ENCODE results near the gene C1orf159. TPM values are rescaled to one million over a fixed set of nuclear protein-coding genes. Genes with fewer than 3 reads are reported as not detected.
"Not testable (repeated sequence)": the region's sequence is repeated elsewhere in the genome, so short reads cannot be mapped to it uniquely, and the experiment has no call there.

C1orf159 gene
- polyA plus RNA-seq, 3 donors = 5.3 to 7.0 (median 6.3) TPM

DNA sequence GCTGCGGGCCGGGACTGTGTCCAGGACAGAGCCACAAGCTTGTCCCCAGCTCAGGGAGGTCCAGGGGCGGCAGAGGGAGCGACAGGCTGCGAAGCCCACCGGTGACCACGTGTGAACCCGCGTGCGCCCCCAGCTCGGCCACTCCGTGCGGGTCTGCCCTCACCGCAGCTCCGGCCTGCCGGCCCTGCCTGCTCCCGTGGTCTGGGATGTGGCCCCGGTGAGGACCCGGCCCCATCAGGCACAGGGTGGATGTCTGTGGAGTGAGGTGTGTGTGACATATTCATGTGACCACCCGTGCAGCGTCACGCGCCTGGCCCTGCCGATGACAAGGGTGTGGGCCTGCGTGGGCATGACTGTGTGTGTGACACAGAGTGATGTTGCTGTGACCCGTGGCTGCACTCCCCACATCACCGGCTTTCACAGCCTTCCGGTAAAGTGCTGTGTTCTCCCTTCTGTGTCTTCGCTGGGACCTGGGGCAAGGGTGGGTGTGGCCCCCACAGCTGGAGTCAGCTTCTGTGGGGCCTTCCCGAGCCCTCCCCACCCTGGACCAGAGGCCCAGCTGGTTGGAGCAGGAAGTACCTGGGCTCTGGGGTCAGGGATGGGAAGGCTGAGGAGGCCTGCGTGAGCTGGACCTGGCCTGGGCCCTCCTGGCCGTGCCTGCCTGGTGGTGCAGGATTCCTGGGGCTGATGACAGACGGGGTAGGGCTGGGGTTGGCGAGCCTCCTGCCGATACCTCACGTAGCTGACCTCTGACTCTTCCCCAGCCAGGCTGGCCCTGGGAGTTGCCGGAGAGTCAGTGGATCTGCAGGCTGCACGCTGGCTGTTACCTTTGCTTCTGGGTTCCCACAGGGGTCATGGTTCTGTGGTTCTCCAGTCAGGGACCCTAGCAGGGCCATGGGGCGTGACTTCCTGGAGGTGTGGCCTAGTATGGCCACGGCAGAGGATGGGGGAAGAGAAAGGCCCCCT, 45.9 kb downstream of the C1orf159 start:
- DNase-seq (ENCODE audit: low read depth in 3 of 3, low spot score in 2 of 3) = no peak

DNA sequence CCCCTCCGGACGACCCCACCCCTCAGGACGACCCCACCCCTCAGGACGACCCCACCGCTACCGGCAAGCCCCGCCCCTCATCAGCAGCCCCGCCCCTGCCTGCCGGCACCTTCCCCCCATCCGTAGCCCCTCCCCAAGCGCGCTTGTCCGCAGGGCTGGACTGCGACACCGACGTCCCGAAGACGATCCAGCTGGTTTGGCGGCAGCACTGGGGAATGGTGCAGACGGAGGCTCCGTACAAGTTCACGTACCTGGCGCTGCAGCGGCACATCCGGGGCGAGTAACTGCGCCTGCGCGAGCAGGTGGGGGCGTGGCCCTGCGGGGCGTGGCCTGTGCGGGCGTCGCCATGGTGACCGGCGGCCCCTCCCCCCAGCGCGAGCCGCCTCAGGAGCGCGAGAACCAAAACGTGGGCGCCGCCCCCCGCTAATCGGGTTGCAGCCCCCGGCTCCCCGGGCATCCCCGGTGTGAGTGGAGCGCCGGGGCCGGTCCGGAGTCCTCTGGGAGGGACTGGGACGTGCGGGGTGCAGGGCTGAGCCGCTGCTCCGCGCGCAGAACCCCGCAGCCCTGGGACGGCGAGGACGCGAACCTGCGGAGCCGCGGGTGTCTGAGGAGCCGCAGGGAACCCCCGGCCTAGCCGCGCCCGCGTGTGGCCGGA, 46.7 kb downstream of the C1orf159 start:
- DNase-seq (ENCODE audit: low read depth in 3 of 3, low spot score in 2 of 3) = no peak

DNA sequence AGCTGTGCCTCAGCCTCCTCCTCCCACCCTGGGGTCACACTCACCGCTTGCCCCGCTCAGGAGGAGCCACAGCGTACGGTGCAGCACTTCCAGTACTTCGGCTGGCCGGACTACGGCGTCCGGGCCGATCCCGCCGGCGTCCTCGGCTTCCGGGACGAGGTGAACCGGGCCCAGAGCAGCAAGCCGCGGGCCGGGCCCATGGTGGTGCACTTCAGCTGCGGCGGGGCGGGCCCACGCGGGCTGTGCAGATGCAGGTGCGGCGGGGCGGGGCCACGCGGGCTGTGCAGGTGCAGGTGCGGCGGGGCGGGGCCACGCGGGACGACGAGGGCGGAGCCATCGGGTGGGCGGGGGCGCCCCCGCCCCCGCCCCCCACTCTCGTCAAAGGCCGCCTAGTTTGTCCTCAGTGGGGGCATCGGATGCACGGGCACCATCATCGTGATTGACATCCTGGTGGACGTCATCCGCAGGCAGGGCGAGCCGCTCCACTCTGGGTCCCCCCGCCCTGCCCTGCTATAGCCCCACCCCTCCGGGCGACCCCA, 47.3 kb downstream of the C1orf159 start:
- DNase-seq (ENCODE audit: low read depth in 3 of 3, low spot score in 2 of 3) = no peak

- DNase-seq (ENCODE audit: low read depth in 3 of 3, low spot score in 2 of 3) = no peak
These were observed 47.9 kb downstream of the C1orf159 start for GRCh38 chr1:1067860-1068516.

DNA sequence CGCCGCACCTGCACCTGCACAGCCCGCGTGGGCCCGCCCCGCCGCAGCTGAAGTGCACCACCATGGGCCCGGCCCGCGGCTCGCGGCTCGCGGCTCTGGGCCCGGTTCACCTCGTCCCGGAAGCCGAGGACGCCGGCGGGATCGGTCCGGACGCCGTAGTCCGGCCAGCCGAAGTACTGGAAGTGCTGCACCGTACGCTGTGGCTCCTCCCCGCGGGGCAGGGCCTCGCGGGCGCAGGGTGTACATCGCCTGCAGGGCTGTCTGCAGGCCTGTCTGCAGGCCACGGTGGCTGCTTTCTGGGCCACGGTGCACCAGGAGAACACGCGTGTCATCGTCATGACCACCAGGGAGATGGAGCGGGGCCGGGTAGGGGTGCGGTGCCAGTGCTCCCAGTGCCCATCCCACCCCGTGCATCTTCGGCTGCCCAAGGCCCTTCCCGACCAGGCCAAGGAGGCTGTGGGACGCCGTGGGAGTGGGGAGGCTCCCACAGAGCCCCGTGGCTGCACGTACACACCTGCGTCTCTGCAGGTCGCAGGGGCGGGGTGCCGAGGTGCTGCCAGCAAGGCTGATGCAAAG, 48.5 kb downstream of the C1orf159 start:
- no peak for DNase-seq (ENCODE audit: low read depth in 3 of 3, low spot score in 2 of 3)

- DNase-seq (ENCODE audit: low read depth in 3 of 3, low spot score in 2 of 3) = no peak
These were observed 49.2 kb downstream of the C1orf159 start for GRCh38 chr1:1066403-1067283.

DNA sequence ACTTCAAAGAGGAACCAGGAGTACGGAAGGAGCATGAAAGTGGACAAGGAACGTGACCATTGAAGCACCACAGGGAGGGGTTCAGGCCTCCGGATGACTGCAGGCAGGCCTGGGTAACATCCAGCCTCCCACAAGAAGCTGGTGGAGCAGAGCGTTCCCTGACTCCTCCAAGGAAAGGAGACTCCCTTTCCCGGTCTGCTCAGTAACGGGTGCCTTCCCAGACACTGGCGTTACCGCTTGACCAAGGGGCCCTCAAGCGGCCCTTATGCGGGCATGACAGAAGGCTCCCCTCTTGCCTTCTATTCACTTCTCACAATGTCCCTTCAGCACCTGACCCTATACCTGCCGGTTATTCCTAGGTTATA, 50.0 kb downstream of the C1orf159 start:
- DNase-seq (ENCODE audit: low read depth in 3 of 3, low spot score in 2 of 3) = not testable (repeated sequence)

DNA sequence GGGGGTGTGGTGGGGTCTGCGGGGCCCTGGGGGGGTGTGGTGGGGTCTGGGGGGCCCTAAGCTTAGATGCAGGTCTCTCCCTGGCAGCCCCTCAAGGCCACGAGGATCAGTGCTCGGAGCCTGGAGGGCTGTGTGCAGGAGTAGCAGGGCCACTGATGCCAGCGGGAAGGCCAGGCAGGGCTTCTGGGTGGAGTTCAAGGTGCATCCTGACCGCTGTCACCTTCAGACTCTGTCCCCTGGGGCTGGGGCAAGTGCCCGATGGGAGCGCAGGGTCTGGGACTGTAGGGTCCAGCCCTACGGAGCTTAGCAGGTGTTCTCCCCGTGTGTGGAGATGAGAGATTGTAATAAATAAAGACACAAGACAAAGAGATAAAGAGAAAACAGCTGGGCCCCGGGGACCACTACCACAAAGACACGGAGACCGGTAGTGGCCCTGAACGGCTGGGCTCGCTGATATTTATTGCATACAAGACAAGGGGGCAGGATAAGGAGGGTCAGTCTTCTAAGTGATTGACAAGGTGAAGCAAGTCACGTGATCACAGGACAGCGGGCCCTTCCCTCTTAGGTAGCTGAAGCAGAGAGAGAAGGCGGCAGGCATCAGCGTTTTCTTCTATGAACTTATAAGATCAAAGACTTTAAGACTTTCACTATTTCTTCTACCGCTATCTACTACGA, 50.5 kb downstream of the C1orf159 start:
- no peak for DNase-seq (ENCODE audit: low read depth in 3 of 3, low spot score in 2 of 3)

- DNase-seq (ENCODE audit: low read depth in 3 of 3, low spot score in 2 of 3) = no peak
These were observed 51.7 kb downstream of the C1orf159 start for GRCh38 chr1:1063945-1064831.

GRCh38 chr1:1063261-1063944, 52.5 kb downstream of the C1orf159 start:
- DNase-seq (ENCODE audit: low read depth in 3 of 3, low spot score in 2 of 3) = no peak

DNA sequence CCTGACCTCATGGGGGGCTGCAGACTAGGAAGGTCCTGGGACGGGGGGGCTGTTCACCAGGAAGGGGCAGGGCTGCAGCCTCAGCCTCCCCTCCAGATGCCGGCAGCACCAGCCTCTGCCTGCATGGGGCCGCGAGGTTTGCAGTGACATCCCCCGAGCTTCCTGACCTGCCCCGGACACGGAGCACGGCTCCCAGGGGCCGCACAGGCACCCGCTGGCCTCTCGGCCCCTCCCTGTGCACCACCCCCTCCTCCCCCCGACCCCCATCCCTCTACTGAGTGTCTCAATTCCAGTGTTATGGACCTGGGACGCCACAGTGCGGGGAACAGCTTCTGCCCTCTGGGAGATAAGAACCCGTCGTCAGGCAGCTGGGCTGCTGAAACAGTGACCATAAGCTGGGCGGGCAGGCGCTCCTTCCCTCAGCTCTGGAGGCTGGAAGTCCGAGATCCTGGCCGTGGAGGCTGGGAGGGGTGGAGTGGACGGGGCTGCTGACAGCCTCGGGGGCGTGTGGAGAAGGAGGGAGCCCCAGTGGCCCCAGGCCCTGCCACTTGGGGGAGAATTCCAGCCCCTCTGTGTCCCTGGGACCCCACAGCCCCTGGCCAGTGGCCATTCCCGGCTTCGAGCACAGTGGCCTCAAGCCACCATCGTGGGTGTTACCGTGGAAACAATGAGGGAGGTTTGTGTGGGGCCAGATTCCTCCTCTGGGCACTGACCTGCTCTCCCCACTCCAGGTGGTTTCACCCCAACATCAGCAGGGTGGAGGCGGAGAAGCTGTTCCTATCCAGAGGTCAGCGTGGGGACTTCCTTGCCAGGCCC, 53.3 kb downstream of the C1orf159 start:
- no peak for DNase-seq (ENCODE audit: low read depth in 3 of 3, low spot score in 2 of 3)

DNA sequence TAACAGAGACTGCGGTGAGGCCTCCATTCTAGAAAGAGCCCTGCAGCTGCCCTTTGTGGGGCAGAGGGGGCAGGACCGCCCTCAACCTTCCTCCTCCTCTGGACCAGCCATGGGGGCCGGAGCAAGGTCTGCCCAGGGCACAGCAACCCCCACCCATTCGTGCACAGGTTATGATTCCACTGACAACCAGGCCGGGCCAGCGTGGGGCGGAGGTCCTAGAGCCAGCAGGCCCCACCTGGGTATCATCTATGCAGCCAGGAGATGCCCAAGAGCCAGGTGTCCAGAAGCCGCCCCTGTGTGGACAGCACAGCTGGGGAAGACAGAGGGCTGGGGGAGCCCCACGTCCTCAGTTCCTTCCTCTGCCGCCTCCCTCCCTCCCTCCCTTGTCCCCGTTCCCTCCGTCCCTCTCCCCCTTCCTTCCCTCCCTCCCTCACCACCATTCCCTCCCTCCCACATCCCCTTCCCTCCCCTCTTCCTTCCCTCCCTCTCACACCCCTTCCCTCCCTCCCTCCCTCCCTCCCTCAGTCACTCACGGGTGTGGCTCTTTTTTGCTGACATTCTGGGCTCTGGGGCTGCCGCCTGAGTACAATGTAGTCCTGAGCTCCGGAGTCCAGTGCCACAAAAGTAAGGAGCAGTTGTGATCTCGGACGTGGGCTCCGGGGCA, 54.1 kb downstream of the C1orf159 start:
- DNase-seq (ENCODE audit: low read depth in 3 of 3, low spot score in 2 of 3) = no peak

DNA sequence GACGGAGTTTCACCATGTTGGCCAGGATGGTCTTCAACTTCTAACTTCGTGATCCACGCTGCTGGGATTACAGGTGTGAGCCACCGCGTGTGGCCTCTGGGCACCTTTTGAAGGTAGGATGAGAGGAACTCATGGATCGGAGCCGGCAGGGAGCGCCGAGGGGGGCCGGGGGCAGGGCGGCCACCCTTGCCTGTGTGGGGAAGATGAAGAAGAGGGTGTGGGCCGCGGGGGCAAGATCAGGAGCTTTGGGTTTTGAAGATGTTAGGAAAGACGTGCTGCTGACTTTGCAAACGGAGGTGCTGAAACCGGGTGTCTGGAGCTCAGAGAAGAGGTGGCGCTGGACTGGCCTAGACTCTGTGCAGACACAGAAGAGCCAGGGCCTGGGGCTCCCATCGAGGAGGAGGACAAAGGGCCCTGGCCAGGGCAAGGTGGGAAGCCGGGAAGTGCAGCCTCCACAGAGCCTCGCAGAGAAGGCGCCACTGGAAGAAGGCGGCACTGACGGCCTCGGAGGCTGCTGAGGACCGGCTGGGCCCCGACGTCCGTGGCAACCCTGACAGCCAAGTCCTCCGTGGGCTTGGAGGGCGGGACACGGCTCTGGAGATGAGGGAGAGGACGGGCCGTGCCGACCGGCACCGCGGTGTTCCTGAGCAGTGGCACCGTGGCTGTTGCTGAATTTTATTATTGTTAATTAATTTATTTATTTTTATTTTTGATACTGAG, 55.4 kb downstream of the C1orf159 start:
- no peak for DNase-seq (ENCODE audit: low read depth in 3 of 3, low spot score in 2 of 3)

DNA sequence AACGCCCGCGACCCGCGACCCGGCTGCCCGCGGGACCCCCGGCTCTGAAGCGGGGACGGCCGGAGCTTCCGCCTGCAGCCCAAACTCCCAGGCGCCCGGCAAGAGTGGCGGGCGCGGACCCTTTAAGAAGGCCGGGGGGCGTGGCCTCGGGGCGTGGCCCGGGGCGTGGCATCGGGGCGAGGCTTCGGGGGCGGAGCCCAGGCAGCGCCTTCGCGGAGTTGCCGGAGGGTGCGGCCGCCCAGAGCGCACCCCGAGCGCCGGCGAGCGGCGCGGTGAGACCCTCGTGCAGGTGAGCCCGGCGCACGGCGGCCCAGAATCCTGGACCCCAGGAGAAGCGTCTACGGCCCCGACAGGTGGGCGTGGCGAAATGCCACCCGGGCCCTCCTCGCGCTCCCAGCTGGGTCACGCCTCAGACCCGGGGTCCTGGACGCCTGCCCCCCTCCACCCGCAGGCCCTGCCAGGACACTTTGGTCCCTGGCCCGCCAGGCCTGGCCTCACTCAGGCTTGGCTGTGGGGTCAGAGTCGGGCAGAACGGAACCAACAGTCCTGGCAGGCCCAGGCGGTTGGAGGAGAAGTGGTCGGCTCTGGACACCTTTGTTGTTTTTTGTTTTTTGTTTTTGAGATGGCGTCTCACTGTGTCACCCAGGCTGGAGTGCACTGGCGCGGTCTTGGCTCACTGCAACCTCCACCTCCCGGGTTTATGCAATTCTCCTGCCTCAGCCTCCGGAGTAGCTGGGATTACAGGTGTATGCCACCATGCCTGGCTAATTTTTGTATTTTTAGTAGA, 56.2 kb downstream of the C1orf159 start:
- DNase-seq (ENCODE audit: low read depth in 3 of 3, low spot score in 2 of 3) = no peak

GRCh38 chr1:1058921-1059493, 56.9 kb downstream of the C1orf159 start:
- no peak for DNase-seq (ENCODE audit: low read depth in 3 of 3, low spot score in 2 of 3)
